Mesothelial cell of epicardium (in vitro differentiated cells): ENCODE results near the gene SAMD9L. TPM values are rescaled to one million over a fixed set of nuclear protein-coding genes. Genes with fewer than 3 reads are reported as not detected.

Source experiments
- DNase-seq, 2 experiments: peaks; one replicate each; pipeline ENCODE4 v3.0.0; 2021; ENCODE audit warnings: low spot score in 2 of 2; ENCODE audit not compliant: unreplicated experiment in 2 of 2
- H3K27ac Mint-ChIP-seq: 2 replicates; pipeline ENCODE4 v1.8.0; 2021; ENCODE audit warnings: mixed read lengths
- H3K27me3 Mint-ChIP-seq: 2 replicates; pipeline ENCODE4 v1.8.0; 2021; ENCODE audit warnings: low read depth, mixed read lengths
- H3K36me3 Mint-ChIP-seq: 2 replicates; pipeline ENCODE4 v1.8.0; 2021; ENCODE audit warnings: mixed read lengths
- H3K4me1 Mint-ChIP-seq: 2 replicates; pipeline ENCODE4 v1.8.0; 2021; ENCODE audit warnings: mixed read lengths
- H3K4me3 Mint-ChIP-seq: 2 replicates; pipeline ENCODE4 v1.8.0; 2021; ENCODE audit warnings: mild to moderate bottlenecking, moderate library complexity, mixed read lengths
- H3K9me3 Mint-ChIP-seq: 2 replicates; pipeline ENCODE4 v1.8.0; 2021; ENCODE audit warnings: mixed read lengths
- total RNA-seq: library from RNA; stranded (reverse); gene quantifications from 3 replicates; pipeline ENCODE4 v1.2.1, GENCODE V29; 2021
- TF ChIP-seq, protein P1 (sequence below): fragments of 200-600 bp; sonication (generic); IDR thresholded peaks from one replicate; pipeline ENCODE4 v1.5.0; 2021; ENCODE audit warnings: antibody characterized with exemption; ENCODE audit not compliant: unreplicated experiment

The SAMD9L gene
- total RNA-seq, 1 donor from 2014 or later, result 2.1 TPM

DNA sequence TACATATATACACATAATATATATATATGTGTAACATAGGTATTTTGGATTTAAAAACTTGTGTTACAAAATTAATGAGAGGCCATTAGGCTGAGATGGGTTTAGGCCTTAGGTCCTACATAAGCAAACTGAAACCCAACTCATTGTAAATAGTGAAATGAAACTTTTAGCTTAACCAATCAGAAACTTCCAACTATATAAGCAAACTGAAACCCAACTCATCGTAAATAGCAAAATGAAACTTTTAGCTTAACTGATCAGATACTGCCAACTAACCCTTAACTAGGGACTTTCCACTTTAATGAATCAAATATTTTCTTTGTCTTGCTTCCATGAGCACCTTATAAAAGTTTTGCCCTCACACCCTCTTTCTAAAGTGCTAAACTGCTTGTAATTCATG is 17.3 kb upstream of the SAMD9L start:
- peaks cover 10% of the 10 kb centered on the region for H3K4me1 Mint-ChIP-seq
- no peaks in the 10 kb centered on the region for H3K36me3 Mint-ChIP-seq

DNA sequence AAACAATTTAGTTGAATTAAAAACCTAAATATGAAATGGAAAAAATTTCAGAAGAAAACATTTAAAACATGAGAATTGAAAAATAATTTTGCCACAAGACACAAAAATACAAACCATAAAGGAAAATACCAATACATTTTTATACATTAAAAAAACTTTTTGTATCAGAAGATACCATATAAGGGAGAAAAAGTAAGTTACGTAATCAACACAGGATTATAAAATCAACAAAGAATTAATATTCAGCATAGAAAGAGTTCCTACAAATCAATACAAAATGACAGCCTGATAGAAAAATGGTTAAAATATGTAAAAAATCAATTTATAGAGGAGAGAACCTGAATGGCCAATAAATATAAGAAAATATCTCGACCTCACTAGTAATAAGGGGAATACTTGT is 16.6 kb upstream of the SAMD9L start:
- Mint-ChIP-seq H3K36me3 (no peaks in the 10 kb centered on the region), H3K4me3 (no peak overlapping the region), H3K27me3 (peaks cover 36% of the 10 kb centered on the region), H3K27ac (no peak overlapping the region), H3K9me3 (peaks cover 30% of the 10 kb centered on the region), H3K4me1 (peaks cover 13% of the 10 kb centered on the region)
- TF ChIP-seq, protein P1, sequence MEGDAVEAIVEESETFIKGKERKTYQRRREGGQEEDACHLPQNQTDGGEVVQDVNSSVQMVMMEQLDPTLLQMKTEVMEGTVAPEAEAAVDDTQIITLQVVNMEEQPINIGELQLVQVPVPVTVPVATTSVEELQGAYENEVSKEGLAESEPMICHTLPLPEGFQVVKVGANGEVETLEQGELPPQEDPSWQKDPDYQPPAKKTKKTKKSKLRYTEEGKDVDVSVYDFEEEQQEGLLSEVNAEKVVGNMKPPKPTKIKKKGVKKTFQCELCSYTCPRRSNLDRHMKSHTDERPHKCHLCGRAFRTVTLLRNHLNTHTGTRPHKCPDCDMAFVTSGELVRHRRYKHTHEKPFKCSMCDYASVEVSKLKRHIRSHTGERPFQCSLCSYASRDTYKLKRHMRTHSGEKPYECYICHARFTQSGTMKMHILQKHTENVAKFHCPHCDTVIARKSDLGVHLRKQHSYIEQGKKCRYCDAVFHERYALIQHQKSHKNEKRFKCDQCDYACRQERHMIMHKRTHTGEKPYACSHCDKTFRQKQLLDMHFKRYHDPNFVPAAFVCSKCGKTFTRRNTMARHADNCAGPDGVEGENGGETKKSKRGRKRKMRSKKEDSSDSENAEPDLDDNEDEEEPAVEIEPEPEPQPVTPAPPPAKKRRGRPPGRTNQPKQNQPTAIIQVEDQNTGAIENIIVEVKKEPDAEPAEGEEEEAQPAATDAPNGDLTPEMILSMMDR, result no peak
- no peak for DNase-seq

More for the DNA sequence above, 17.3 kb upstream of the SAMD9L start:
- TF ChIP-seq, protein P1, result no peak
- Mint-ChIP-seq H3K9me3 (peaks cover 29% of the 10 kb centered on the region), H3K4me3 (no peak overlapping the region), H3K27ac (no peak overlapping the region), H3K27me3 (peaks cover 36% of the 10 kb centered on the region)
- DNase-seq, result no peak

DNA sequence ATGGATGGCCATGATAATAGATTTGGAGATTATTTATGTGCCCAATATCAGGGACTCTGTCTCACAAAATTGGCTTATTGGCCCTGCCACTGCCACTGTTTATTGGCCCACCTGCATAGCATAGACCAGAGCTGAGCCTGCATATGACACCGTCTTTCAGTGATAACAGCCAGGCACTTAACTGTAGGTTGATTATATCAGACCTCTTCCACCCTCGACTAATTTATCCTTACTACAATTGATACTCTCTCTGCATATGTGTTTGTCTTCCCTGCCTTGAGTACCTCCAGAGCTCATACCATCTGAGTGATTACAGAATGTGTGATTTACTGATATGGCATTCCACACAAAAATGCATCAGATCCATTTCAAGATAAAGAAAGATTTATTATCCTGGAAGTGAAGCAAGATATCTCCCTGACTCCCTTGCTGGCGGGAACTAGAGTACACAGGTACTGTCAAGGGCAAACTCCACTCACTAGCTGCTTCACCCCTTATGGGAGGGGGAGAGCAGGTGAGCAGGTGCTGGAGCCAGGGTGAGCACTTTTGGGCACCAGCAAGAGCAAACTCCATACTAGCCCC is 13.1 kb upstream of the SAMD9L start:
- TF ChIP-seq, protein P1, result no peak
- Mint-ChIP-seq H3K27me3 (peaks cover 17% of the 10 kb centered on the region), H3K4me3 (no peak overlapping the region), H3K9me3 (peaks cover 11% of the 10 kb centered on the region), H3K27ac (no peak overlapping the region), H3K4me1 (peaks cover 13% of the 10 kb centered on the region), H3K36me3 (no peaks in the 10 kb centered on the region)
- DNase-seq, result no peak

DNA sequence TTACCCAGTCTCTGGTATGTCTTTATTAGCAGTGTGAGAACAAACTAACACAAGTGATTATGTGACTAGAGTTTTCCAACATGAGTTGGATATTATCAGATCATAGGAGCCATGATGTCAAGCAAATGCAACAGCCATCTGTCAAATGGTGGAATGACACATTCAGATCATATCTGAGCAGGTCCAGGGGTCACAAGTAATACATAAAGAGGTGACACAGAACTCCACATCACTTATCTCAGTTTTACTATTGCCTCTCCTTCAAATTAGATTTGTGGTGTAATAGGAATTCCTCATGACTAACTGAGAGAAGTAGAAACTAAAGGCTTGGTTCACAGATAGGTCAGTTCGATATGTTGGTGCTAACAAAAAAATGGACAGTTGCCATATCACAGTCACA is 12.2 kb upstream of the SAMD9L start:
- no peak overlapping the region for H3K4me3 Mint-ChIP-seq
- H3K27me3 Mint-ChIP-seq, result peaks cover 19% of the 10 kb centered on the region
- TF ChIP-seq, protein P1, result no peak
- DNase-seq, result no peak
- peaks cover 11% of the 10 kb centered on the region for H3K9me3 Mint-ChIP-seq
- H3K4me1 Mint-ChIP-seq, result peaks cover 13% of the 10 kb centered on the region
- no peaks in the 10 kb centered on the region for H3K36me3 Mint-ChIP-seq
- H3K27ac Mint-ChIP-seq, result no peak overlapping the region

DNA sequence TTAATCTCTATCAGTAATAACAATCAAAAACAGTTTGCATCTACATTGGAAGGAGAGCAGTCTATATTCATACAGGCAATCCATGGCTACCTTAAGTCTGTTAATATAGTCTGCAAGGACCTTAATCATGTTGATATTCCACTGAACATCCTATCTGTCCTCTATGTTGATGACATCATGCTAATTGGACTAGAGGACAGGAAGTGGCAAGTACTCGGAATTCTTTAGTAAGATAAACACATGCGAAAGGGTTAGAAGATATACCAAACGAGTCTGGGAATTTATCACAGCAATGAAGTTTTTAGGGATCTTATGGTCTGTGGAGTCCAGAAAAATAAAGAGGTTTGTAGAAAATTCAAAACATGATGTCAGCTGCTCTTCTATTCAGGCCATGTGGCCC is 11.3 kb upstream of the SAMD9L start:
- Mint-ChIP-seq H3K4me1 (peaks cover 13% of the 10 kb centered on the region), H3K9me3 (peaks cover 11% of the 10 kb centered on the region), H3K27ac (no peak overlapping the region), H3K27me3 (peaks cover 27% of the 10 kb centered on the region), H3K36me3 (no peaks in the 10 kb centered on the region), H3K4me3 (no peak overlapping the region)
- TF ChIP-seq, protein P1, result no peak
- no peak for DNase-seq

DNA sequence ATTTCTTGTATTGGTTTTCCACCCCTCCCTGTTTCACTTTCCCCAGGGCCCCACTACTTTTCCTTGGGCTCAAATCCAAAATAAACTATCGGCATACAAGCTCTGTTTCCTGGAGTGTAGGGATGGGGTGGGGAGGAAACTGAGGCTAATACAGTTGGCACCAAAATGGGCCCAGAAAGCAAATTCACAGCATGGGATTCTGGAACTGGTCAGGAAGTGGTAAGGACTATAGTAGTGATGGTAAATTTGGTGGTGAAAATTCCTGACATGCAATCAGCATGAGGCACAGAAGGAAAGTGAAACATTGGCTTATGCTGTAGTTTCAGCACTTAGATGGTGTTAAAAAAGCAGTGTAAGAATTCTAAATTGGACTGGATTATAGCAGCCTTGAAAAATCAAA is 8.7 kb upstream of the SAMD9L start:
- TF ChIP-seq, protein P1, result no peak
- Mint-ChIP-seq H3K4me3 (no peak overlapping the region), H3K4me1 (peaks cover 13% of the 10 kb centered on the region), H3K27ac (no peak overlapping the region), H3K36me3 (no peaks in the 10 kb centered on the region), H3K9me3 (peaks cover 11% of the 10 kb centered on the region), H3K27me3 (peaks cover 33% of the 10 kb centered on the region)
- DNase-seq, result no peak
